ENCODE measurements around the gene ECHDC1.

DNA sequence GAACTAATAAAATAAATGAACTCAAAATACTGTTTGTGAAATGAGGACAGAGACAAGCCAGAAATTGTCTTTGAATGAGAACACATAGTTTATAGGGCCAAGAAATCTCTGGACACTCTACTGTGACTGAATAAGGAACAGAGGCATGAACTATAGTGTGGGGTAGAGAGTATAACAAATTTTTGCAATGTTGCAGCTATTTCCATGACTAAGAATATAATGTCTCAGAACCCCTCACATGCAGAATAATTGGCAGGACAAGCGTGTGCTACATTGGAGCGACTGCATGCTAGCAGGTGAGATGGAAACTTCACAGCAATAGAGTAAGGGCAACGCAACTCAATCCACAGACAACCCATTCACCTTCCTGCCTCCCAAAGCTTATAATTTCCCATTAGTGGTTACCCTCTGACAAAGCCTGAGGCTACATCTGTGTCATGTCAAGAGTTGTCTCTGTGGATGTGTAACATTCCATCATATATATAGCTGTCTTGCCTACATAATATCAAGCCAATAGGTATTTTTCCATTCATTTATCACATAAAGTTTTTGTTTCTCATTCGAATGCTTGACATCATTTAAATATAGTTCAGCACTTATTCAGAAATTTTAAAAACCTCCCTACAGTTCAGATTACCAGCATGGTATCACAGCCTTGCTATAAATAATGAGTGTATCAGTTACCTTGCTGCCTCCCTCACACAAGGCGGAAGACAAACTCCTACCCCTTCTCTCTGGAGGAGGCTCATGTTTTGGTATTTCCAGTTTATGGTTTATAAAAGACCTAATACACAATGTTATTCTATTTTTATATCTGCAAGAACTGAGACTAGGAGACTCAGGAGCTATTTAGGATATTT lies 47.9 kb upstream of the ECHDC1 start:
- TF ChIP-seq, protein P1, sequence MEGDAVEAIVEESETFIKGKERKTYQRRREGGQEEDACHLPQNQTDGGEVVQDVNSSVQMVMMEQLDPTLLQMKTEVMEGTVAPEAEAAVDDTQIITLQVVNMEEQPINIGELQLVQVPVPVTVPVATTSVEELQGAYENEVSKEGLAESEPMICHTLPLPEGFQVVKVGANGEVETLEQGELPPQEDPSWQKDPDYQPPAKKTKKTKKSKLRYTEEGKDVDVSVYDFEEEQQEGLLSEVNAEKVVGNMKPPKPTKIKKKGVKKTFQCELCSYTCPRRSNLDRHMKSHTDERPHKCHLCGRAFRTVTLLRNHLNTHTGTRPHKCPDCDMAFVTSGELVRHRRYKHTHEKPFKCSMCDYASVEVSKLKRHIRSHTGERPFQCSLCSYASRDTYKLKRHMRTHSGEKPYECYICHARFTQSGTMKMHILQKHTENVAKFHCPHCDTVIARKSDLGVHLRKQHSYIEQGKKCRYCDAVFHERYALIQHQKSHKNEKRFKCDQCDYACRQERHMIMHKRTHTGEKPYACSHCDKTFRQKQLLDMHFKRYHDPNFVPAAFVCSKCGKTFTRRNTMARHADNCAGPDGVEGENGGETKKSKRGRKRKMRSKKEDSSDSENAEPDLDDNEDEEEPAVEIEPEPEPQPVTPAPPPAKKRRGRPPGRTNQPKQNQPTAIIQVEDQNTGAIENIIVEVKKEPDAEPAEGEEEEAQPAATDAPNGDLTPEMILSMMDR (IDR thresholded peaks at IDR 0.05), result no peak
- TF ChIP-seq POLR2A (IDR thresholded peaks at IDR 0.05), result no peak
